GM12878 (cell line): ENCODE results near the gene MAML2. TPM values are rescaled to one million over a fixed set of nuclear protein-coding genes. Genes with fewer than 3 reads are reported as not detected.

Experiments used
- ATAC-seq: fragments of 200-7000 bp; cut with Tn5 transposase; 3 replicates; pipeline ENCODE4 v1.9.1; 2020; ENCODE audit warnings: mild to moderate bottlenecking, moderate library complexity
- BruUV-seq: library from RNA; stranded (reverse); fragments of 400-500 nt; replicated peaks from 2 replicates; lab custom pipeline; 2021; lab: Mats Ljungman, UMichigan
- CTCF ChIA-PET: fragments of 300-600 bp; sonication (Branson Sonifier 250); formaldehyde crosslinking; extraction: SDS; loops from one replicate; lab custom pipeline; 2021; ENCODE audit warnings: inconsistent platforms; lab: Yijun Ruan, JAX
- POLR2A ChIA-PET: fragments of 350-600 bp; formaldehyde crosslinking; extraction: SDS; loops from one replicate; lab custom pipeline; 2021; ENCODE audit warnings: inconsistent platforms; lab: Charles Lee
- RAD21 ChIA-PET: fragments of 300-600 bp; sonication (Branson Sonifier 250); formaldehyde crosslinking; loops from one replicate; lab custom pipeline; 2023; ENCODE audit warnings: antibody characterized with exemption; ENCODE audit not compliant: unreplicated experiment; lab: Charles Lee
- SMC1A ChIA-PET: fragments of 300-600 bp; sonication (Branson Sonifier 250); formaldehyde crosslinking; loops from one replicate; lab custom pipeline; 2023; ENCODE audit not compliant: unreplicated experiment, uncharacterized antibody; lab: Charles Lee
- DNase-seq: peaks from one replicate; pipeline ENCODE4 v3.0.0-alpha.2; 2011; ENCODE audit warnings: low read depth, low spot score
- FAIRE-seq: peaks from 3 replicates; lab custom pipeline; 2011; peaks lifted over from hg19 to GRCh38; lab: Jason Lieb, UNC
- H2AFZ ChIP-seq: 2 replicates; pipeline ENCODE4 v1.6.0; 2011; ENCODE audit warnings: low read depth, low read length, control low read depth; ENCODE audit not compliant: control insufficient read depth
- H3K27ac ChIP-seq: 2 replicates; pipeline ENCODE4 v1.5.1; 2011; ENCODE audit warnings: control low read depth; ENCODE audit not compliant: control insufficient read depth, insufficient read depth
- H3K27me3 ChIP-seq, 2 experiments: replicated peaks in 1 of 2; 2 replicates each; pipeline versions ENCODE4 v1.6.0 to v1.6.1; 2011; ENCODE audit warnings: low read length in 1 of 2; ENCODE audit not compliant: control insufficient read depth in 2 of 2, insufficient read depth in 2 of 2
- H3K36me3 ChIP-seq, 2 experiments: 2 replicates each; pipeline ENCODE4 v1.5.1; 2011; ENCODE audit warnings: low read length in 1 of 2; ENCODE audit not compliant: control insufficient read depth in 2 of 2, insufficient read depth in 2 of 2
- H3K4me1 ChIP-seq: 2 replicates; pipeline ENCODE4 v1.6.1; 2011; ENCODE audit warnings: mild to moderate bottlenecking, low read length, moderate library complexity, mixed read lengths; ENCODE audit not compliant: control insufficient read depth, insufficient read depth
- H3K4me2 ChIP-seq: 2 replicates; pipeline ENCODE4 v1.6.0; 2011; ENCODE audit warnings: control low read depth; ENCODE audit not compliant: control insufficient read depth, insufficient read depth
- H3K4me3 ChIP-seq: fragments of 200-600 bp; sonication (generic); 2 replicates; pipeline ENCODE4 v1.5.1; 2016
- H3K79me2 ChIP-seq: 2 replicates; pipeline ENCODE4 v1.6.0; 2011; ENCODE audit warnings: low read length; ENCODE audit not compliant: control insufficient read depth, insufficient read depth
- H3K9ac ChIP-seq: 2 replicates; pipeline ENCODE4 v1.8.0; 2011; ENCODE audit warnings: low read length, control low read depth, mixed read lengths; ENCODE audit not compliant: control insufficient read depth, insufficient read depth
- H3K9me3 ChIP-seq: replicated peaks from 3 replicates; pipeline ENCODE4 v1.5.1; 2011; ENCODE audit warnings: mild to moderate bottlenecking, low read length; ENCODE audit not compliant: control insufficient read depth, insufficient read depth
- H4K20me1 ChIP-seq: 2 replicates; pipeline ENCODE4 v1.6.0; 2011; ENCODE audit not compliant: control insufficient read depth, insufficient read depth
- ATF7 ChIP-seq: fragments of 450-650 bp; IDR thresholded peaks from 2 replicates; pipeline ENCODE4 v1.6.1; 2016; ENCODE audit warnings: low read depth, mild to moderate bottlenecking
- IRF5 ChIP-seq: fragments of 450-650 bp; IDR thresholded peaks from 2 replicates; pipeline ENCODE4 v1.6.1; 2017; ENCODE audit warnings: borderline replicate concordance
- JUND ChIP-seq: IDR thresholded peaks from 2 replicates; pipeline ENCODE4 v1.6.1; 2012; ENCODE audit warnings: low read depth, mild to moderate bottlenecking, low read length, improper control_type of control experiment, moderate library complexity
- KDM1A ChIP-seq: fragments of 200-600 bp; sonication (generic); IDR thresholded peaks from 2 replicates; pipeline ENCODE4 v1.6.1; 2016; ENCODE audit warnings: borderline replicate concordance
- MYC ChIP-seq: IDR thresholded peaks from 2 replicates; pipeline ENCODE4 v1.6.1; 2011; ENCODE audit warnings: mild to moderate bottlenecking, low read length, moderate library complexity, inconsistent platforms; ENCODE audit not compliant: insufficient read depth, insufficient replicate concordance, insufficient read length, severe bottlenecking
- POLR2A ChIP-seq: IDR thresholded peaks from 2 replicates; pipeline ENCODE4 v1.6.1; 2011; ENCODE audit warnings: low read depth, mild to moderate bottlenecking, low read length
- POLR2AphosphoS5 ChIP-seq: IDR thresholded peaks from 2 replicates; pipeline ENCODE4 v1.6.1; 2011; ENCODE audit warnings: mild to moderate bottlenecking, low read length, inconsistent platforms
- REST ChIP-seq: IDR thresholded peaks from 2 replicates; pipeline ENCODE4 v1.6.1; 2012; ENCODE audit warnings: mild to moderate bottlenecking, low read depth, low read length
- SREBF1 ChIP-seq: IDR thresholded peaks from 2 replicates; pipeline ENCODE4 v1.6.1; 2012; ENCODE audit warnings: mild to moderate bottlenecking, low read length
- TAF1 ChIP-seq: IDR thresholded peaks from 2 replicates; pipeline ENCODE4 v1.6.1; 2011; ENCODE audit warnings: mild to moderate bottlenecking, low read depth, low read length, borderline replicate concordance
- YBX1 ChIP-seq: fragments of 450-650 bp; IDR thresholded peaks from 2 replicates; pipeline ENCODE4 v1.6.1; 2016; ENCODE audit warnings: antibody characterized with exemption
- WGBS: methylation state at CpG from one replicate; pipeline ENCODE4 v1.1.6; 2016; ENCODE audit warnings: low lambda C conversion rate; ENCODE audit not compliant: insufficient replicate concordance, insufficient coverage; ENCODE audit errors: missing lambda C conversion rate; 5-methylcytosine and 5-hydroxymethylcytosine counted together
- in situ Hi-C: fragments of 300-500 bp; cut with MboI; formaldehyde crosslinking; loops from 9 replicates; pipeline ENCODE4 v1.14.3; 2018; ENCODE audit warnings: mixed read lengths
- intact Hi-C: fragments of 100-400 bp; cut with micrococcal nuclease; formaldehyde crosslinking; loops from one replicate; pipeline ENCODE4 v1.14.2; 2022; ENCODE audit not compliant: unreplicated experiment
- polyA plus RNA-seq, 11 experiments: library from polyadenylated mRNA; depleted of rRNA in 4 of 11; unstranded in 6 of 11; stranded (reverse) in 5 of 11; fragments of >200 nt; fragmentation: Nextera tagmentation in 4 of 11; fragmentation: Illumina TruSeq in 1 of 11; extraction: Ambion mirVana in 4 of 11; extraction: Trizol in 1 of 11; gene quantifications; 1 replicate in 1 of 11; 2 replicates in 10 of 11; pipeline versions ENCODE4 v1.2.1 to v1.2.3, GENCODE V29; 2011 to 2016; ENCODE audit warnings: inconsistent platforms in 2 of 11, missing spikeins in 2 of 11, low read depth in 1 of 11
- total RNA-seq, 4 experiments: library from RNA; depleted of rRNA in 3 of 4; stranded (reverse); fragments of >200 nt in 3 of 4; fragmentation: Illumina TruSeq in 1 of 4; extraction: Trizol in 1 of 4; gene quantifications; 2 replicates each; pipeline versions ENCODE4 v1.2.1 to v1.2.3, GENCODE V29; 2013 to 2021
- TF ChIP-seq, protein P1 (sequence below): fragments of 450-650 bp; IDR thresholded peaks from 2 replicates; pipeline ENCODE4 v1.6.1; 2017; ENCODE audit warnings: mild to moderate bottlenecking, moderate library complexity
- TF ChIP-seq, protein P2 (sequence below): IDR thresholded peaks from 2 replicates; pipeline ENCODE4 v1.6.1; 2011; ENCODE audit warnings: low read depth, mild to moderate bottlenecking, low read length, moderate library complexity, borderline replicate concordance; ENCODE audit errors: extremely low read depth
- TF ChIP-seq, protein P3 (sequence below): IDR thresholded peaks from 2 replicates; pipeline ENCODE4 v1.6.1; 2011; ENCODE audit warnings: mild to moderate bottlenecking, low read depth, low read length, moderate library complexity; ENCODE audit not compliant: insufficient replicate concordance

MAML2 gene
- total and polyA plus RNA-seq, 10 of the 15 experiments (the other 5 are each of a cell fraction or from before 2014, with no cell fraction given): 2.5 to 15.1 (median 12.0) TPM

DNA sequence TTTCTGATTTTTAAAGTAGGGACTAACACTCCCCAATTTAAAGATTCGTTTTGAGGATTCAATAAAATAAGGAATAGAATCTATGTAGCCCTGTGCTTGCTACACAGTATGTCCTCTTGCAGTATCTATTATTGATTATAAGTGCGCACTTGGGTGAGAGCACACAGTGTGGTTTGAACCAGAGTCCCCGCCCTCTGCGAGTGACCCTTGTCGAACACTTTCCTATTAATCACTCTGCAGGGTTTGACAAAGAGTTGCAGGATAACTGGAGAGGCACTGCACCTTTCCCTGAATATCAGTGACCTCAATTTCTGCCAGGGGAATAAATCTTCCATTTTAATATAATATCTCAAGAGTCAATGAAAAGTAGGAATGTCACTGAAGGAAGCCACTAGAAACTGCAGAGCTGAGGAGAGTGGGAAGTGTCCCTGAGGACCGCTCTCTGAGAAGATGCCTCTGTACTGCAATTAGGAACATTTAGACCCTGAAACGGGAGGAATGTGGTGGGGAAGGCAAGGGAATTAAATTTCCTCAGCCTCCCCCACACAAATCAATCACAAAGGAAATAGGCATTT is 182.2 kb downstream of the MAML2 start:
- RAD21 ChIA-PET: no interaction called here
- POLR2A ChIA-PET: no interaction called here
- Histone ChIP-seq H3K4me1 (peaks cover 19% of the 10 kb centered on the region), H3K9ac (no peak overlapping the region), H3K9me3 (no peaks in the 10 kb centered on the region), H3K27ac (no peak overlapping the region), H3K27me3 (no peaks in the 10 kb centered on the region), H3K79me2 (peaks cover 6% of the 10 kb centered on the region), H3K4me3 (no peak overlapping the region), H3K4me2 (no peak overlapping the region), H2AFZ (no peak overlapping the region), H3K36me3 (no peaks in the 10 kb centered on the region), H4K20me1 (no peaks in the 10 kb centered on the region)
- DNase-seq (no peak), ATAC-seq (no peak), FAIRE-seq (no peak)
- intact Hi-C loops: no loop called here
- SMC1A ChIA-PET: interaction anchor here (0.7 kb wide), 1 partner anchor 37 kb away, joined by 3 read pairs; no protein-coding TSS in a partner anchor
- in situ Hi-C loops: no loop called here
- BruUV-seq: no TSS peak
- CTCF ChIA-PET: no interaction called here
- 98% methylated on average over 7 of the region's 7 CpGs for WGBS
- TF ChIP-seq POLR2AphosphoS5 (no peak), POLR2A (no peak), JUND (no peak), YBX1 (no peak), IRF5 (no peak), MYC (no peak), TAF1 (no peak), KDM1A (no peak), SREBF1 (no peak), ATF7 (no peak), REST (no peak)
- TF ChIP-seq, protein P1, sequence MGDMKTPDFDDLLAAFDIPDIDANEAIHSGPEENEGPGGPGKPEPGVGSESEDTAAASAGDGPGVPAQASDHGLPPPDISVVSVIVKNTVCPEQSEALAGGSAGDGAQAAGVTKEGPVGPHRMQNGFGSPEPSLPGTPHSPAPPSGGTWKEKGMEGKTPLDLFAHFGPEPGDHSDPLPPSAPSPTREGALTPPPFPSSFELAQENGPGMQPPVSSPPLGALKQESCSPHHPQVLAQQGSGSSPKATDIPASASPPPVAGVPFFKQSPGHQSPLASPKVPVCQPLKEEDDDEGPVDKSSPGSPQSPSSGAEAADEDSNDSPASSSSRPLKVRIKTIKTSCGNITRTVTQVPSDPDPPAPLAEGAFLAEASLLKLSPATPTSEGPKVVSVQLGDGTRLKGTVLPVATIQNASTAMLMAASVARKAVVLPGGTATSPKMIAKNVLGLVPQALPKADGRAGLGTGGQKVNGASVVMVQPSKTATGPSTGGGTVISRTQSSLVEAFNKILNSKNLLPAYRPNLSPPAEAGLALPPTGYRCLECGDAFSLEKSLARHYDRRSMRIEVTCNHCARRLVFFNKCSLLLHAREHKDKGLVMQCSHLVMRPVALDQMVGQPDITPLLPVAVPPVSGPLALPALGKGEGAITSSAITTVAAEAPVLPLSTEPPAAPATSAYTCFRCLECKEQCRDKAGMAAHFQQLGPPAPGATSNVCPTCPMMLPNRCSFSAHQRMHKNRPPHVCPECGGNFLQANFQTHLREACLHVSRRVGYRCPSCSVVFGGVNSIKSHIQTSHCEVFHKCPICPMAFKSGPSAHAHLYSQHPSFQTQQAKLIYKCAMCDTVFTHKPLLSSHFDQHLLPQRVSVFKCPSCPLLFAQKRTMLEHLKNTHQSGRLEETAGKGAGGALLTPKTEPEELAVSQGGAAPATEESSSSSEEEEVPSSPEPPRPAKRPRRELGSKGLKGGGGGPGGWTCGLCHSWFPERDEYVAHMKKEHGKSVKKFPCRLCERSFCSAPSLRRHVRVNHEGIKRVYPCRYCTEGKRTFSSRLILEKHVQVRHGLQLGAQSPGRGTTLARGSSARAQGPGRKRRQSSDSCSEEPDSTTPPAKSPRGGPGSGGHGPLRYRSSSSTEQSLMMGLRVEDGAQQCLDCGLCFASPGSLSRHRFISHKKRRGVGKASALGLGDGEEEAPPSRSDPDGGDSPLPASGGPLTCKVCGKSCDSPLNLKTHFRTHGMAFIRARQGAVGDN: no peak
- TF ChIP-seq, protein P2, sequence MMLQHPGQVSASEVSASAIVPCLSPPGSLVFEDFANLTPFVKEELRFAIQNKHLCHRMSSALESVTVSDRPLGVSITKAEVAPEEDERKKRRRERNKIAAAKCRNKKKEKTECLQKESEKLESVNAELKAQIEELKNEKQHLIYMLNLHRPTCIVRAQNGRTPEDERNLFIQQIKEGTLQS: no peak
- TF ChIP-seq, protein P3, sequence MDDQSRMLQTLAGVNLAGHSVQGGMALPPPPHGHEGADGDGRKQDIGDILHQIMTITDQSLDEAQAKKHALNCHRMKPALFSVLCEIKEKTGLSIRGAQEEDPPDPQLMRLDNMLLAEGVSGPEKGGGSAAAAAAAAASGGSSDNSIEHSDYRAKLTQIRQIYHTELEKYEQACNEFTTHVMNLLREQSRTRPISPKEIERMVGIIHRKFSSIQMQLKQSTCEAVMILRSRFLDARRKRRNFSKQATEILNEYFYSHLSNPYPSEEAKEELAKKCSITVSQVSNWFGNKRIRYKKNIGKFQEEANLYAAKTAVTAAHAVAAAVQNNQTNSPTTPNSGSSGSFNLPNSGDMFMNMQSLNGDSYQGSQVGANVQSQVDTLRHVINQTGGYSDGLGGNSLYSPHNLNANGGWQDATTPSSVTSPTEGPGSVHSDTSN: no peak
